K562 (cell line): ENCODE data around the gene LBHD1. TPM values are rescaled to one million over a fixed set of nuclear protein-coding genes. Genes with fewer than 3 reads are reported as not detected.
A peak's percentile ranks its signal among the peaks of the same experiment; 100 is the strongest.

Source experiments
- ASH1L ChIP-seq: fragments of 450-650 bp; IDR thresholded peaks from 2 replicates; pipeline ENCODE4 v1.6.1; 2018; ENCODE audit warnings: borderline replicate concordance, mild to moderate bottlenecking, low read depth; ENCODE audit not compliant: partially characterized antibody
- BRD4 ChIP-seq: fragments of 200-600 bp; sonication (generic); IDR thresholded peaks from 2 replicates; pipeline ENCODE4 v1.6.1; 2017; ENCODE audit warnings: inconsistent platforms
- CREB1 ChIP-seq, 2 experiments: sonication (generic) in 1 of 2; formaldehyde crosslinking in 1 of 2; IDR thresholded peaks; 2 replicates each; pipeline versions ENCODE4 v1.6.1 to v1.8.0; 2012 to 2022; ENCODE audit warnings: inconsistent platforms in 1 of 2, mild to moderate bottlenecking in 1 of 2, missing genetic modification reagents in 1 of 2, moderate library complexity in 1 of 2
- EP300 ChIP-seq: IDR thresholded peaks from 2 replicates; pipeline ENCODE4 v1.6.1; 2012; ENCODE audit warnings: low read length, improper control_type of control experiment
- ETV1 ChIP-seq: fragments of 450-650 bp; conservative IDR thresholded peaks from 2 replicates; pipeline ENCODE4 v1.6.1; 2016; ENCODE audit warnings: missing genetic modification characterization, control low read depth, low read depth, missing compliant biosample characterization
- FOXK2 ChIP-seq, 2 experiments: fragments of 450-650 bp; IDR thresholded peaks in 1 of 2; conservative IDR thresholded peaks in 1 of 2; 2 replicates each; pipeline ENCODE4 v1.6.1; 2016; ENCODE audit warnings: low read depth in 2 of 2, mild to moderate bottlenecking in 1 of 2
- LCOR ChIP-seq: sonication (generic); formaldehyde crosslinking; IDR thresholded peaks from 2 replicates; pipeline ENCODE4 v1.8.0; 2022; ENCODE audit warnings: mild to moderate bottlenecking, missing genetic modification reagents
- RHOXF2B ChIP-seq: fragments of 250-450 bp; sonication (Bioruptor Pico); conservative IDR thresholded peaks from 2 replicates; pipeline ENCODE4 v1.5.1; 2021
- SRSF9 ChIP-seq: fragments of 200-400 bp; formaldehyde crosslinking; IDR thresholded peaks from 2 replicates; pipeline ENCODE4 v1.6.1; 2017; ENCODE audit warnings: low read depth, low read length, borderline replicate concordance
- ZNF232 ChIP-seq: sonication (generic); formaldehyde crosslinking; IDR thresholded peaks from 2 replicates; pipeline ENCODE4 v1.8.0; 2022; ENCODE audit warnings: mild to moderate bottlenecking, missing genetic modification reagents
- ZNF347 ChIP-seq: fragments of 450-650 bp; formaldehyde crosslinking; IDR thresholded peaks from 2 replicates; pipeline ENCODE4 v1.4.0; 2020; ENCODE audit warnings: low read depth, mild to moderate bottlenecking, moderate library complexity
- polyA plus RNA-seq, 8 experiments: library from polyadenylated mRNA; depleted of rRNA in 4 of 8; stranded (reverse) in 5 of 8; unstranded in 3 of 8; fragments of >200 nt; fragmentation: Nextera tagmentation in 2 of 8; fragmentation: Illumina TruSeq in 1 of 8; extraction: Ambion mirVana in 2 of 8; extraction: Trizol in 1 of 8; gene quantifications; 2 replicates each; pipeline versions ENCODE4 v1.2.1 to v1.2.3, GENCODE V29; 2011 to 2014; ENCODE audit warnings: inconsistent platforms in 1 of 8, missing spikeins in 1 of 8
- total RNA-seq, 7 experiments: library from RNA; depleted of rRNA in 6 of 7; stranded (reverse); fragments of >200 nt in 6 of 7; fragmentation: Illumina TruSeq in 2 of 7; extraction: Trizol in 2 of 7; gene quantifications; 2 replicates each; pipeline versions ENCODE4 v1.2.1 to v1.2.3, GENCODE V29; 2011 to 2021; ENCODE audit warnings: low replicate concordance in 1 of 7
- TF ChIP-seq, protein P1 (sequence below): fragments of 450-650 bp; IDR thresholded peaks from 2 replicates; pipeline ENCODE4 v1.7.1; 2018; ENCODE audit warnings: mild to moderate bottlenecking, low read depth; ENCODE audit not compliant: partially characterized antibody
- TF ChIP-seq, protein P2 (sequence below), 2 experiments: fragments of 450-650 bp; IDR thresholded peaks; 2 replicates each; pipeline ENCODE4 v1.6.1; 2016; ENCODE audit warnings: mild to moderate bottlenecking in 2 of 2, borderline replicate concordance in 1 of 2, low read depth in 1 of 2, moderate library complexity in 1 of 2
- TF ChIP-seq, protein P3 (sequence below): fragments of 250-450 bp; sonication (Bioruptor Pico); IDR thresholded peaks from 2 replicates; pipeline ENCODE4 v1.5.0; 2021

The LBHD1 gene
- total and polyA plus RNA-seq, 9 of the 15 experiments (the other 6 are each of a cell fraction or from before 2014, with no cell fraction given), result 2.6 to 28.0 (median 12.5) TPM

DNA sequence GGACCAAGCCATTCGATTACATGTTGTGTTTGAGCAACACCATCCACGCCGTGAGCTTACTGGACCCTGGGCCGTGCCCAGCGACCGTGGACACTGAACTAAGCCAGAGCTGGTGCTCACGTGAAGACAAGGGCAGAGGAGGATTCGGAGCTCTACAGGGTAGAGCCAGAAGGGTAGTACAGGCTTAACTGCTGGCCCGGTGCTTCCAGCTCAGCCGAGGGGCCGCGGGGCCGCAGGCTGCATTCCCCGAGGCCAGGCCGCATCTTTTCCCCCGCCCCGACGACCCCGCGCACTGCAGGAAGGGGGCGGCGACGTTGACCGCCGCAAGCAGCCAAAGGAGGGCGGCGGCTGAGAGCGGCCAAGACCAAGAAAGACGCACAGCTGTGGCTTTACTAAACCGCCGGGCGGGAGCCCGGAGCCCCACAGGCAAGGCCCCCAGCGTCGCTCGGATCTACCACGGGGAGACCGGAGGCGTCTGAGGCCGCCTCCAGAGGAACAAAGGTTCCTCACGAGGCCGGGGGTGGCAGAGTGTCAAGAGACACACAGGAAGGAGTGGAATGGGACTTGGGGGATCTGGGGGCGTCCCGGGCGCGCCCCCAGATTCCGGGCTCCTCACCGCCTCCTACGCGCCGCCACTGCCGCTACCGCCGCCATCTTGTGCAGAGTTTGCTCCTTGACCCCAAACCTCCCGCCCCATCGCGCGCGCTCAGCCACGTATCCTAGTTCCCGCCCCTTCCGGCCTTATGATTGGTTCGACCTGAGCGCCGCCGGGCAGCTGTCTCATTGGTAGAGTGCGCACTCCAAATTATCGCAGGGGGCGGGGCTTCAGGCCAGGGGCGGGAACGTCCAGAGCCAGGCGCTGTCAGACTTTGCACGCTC is 25.9 kb downstream of the LBHD1 start, which contains the start of gene GANAB (continued):
- TF ChIP-seq, protein P1, sequence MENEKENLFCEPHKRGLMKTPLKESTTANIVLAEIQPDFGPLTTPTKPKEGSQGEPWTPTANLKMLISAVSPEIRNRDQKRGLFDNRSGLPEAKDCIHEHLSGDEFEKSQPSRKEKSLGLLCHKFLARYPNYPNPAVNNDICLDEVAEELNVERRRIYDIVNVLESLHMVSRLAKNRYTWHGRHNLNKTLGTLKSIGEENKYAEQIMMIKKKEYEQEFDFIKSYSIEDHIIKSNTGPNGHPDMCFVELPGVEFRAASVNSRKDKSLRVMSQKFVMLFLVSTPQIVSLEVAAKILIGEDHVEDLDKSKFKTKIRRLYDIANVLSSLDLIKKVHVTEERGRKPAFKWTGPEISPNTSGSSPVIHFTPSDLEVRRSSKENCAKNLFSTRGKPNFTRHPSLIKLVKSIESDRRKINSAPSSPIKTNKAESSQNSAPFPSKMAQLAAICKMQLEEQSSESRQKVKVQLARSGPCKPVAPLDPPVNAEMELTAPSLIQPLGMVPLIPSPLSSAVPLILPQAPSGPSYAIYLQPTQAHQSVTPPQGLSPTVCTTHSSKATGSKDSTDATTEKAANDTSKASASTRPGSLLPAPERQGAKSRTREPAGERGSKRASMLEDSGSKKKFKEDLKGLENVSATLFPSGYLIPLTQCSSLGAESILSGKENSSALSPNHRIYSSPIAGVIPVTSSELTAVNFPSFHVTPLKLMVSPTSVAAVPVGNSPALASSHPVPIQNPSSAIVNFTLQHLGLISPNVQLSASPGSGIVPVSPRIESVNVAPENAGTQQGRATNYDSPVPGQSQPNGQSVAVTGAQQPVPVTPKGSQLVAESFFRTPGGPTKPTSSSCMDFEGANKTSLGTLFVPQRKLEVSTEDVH, result peak; percentile 81
- TF ChIP-seq LCOR (CRISPR knock-in tag) (peak; percentile 100), SRSF9 (no peak), ETV1 (tag) (no peak), EP300 (peak; percentile 12; the same call in 1 of the 2 replicates), ASH1L (no peak), BRD4 (peak; percentile 90), RHOXF2B (CRISPR knock-in tag) (peak; percentile 83), ZNF232 (CRISPR knock-in tag) (no peak; the same call in 1 of the 2 replicates), ZNF347 (no peak), FOXK2 (conservative IDR thresholded peaks at IDR 0.05 in 1 of 2, IDR thresholded peaks at IDR 0.05 in 1 of 2; ENCODE audit: low read depth in 2 of 2) (no peak), CREB1 (IDR thresholded peaks at IDR 0.05) (peak; percentile 86), CREB1 (CRISPR knock-in tag; IDR thresholded peaks at IDR 0.05) (peak; percentile 86)
- TF ChIP-seq, protein P2, sequence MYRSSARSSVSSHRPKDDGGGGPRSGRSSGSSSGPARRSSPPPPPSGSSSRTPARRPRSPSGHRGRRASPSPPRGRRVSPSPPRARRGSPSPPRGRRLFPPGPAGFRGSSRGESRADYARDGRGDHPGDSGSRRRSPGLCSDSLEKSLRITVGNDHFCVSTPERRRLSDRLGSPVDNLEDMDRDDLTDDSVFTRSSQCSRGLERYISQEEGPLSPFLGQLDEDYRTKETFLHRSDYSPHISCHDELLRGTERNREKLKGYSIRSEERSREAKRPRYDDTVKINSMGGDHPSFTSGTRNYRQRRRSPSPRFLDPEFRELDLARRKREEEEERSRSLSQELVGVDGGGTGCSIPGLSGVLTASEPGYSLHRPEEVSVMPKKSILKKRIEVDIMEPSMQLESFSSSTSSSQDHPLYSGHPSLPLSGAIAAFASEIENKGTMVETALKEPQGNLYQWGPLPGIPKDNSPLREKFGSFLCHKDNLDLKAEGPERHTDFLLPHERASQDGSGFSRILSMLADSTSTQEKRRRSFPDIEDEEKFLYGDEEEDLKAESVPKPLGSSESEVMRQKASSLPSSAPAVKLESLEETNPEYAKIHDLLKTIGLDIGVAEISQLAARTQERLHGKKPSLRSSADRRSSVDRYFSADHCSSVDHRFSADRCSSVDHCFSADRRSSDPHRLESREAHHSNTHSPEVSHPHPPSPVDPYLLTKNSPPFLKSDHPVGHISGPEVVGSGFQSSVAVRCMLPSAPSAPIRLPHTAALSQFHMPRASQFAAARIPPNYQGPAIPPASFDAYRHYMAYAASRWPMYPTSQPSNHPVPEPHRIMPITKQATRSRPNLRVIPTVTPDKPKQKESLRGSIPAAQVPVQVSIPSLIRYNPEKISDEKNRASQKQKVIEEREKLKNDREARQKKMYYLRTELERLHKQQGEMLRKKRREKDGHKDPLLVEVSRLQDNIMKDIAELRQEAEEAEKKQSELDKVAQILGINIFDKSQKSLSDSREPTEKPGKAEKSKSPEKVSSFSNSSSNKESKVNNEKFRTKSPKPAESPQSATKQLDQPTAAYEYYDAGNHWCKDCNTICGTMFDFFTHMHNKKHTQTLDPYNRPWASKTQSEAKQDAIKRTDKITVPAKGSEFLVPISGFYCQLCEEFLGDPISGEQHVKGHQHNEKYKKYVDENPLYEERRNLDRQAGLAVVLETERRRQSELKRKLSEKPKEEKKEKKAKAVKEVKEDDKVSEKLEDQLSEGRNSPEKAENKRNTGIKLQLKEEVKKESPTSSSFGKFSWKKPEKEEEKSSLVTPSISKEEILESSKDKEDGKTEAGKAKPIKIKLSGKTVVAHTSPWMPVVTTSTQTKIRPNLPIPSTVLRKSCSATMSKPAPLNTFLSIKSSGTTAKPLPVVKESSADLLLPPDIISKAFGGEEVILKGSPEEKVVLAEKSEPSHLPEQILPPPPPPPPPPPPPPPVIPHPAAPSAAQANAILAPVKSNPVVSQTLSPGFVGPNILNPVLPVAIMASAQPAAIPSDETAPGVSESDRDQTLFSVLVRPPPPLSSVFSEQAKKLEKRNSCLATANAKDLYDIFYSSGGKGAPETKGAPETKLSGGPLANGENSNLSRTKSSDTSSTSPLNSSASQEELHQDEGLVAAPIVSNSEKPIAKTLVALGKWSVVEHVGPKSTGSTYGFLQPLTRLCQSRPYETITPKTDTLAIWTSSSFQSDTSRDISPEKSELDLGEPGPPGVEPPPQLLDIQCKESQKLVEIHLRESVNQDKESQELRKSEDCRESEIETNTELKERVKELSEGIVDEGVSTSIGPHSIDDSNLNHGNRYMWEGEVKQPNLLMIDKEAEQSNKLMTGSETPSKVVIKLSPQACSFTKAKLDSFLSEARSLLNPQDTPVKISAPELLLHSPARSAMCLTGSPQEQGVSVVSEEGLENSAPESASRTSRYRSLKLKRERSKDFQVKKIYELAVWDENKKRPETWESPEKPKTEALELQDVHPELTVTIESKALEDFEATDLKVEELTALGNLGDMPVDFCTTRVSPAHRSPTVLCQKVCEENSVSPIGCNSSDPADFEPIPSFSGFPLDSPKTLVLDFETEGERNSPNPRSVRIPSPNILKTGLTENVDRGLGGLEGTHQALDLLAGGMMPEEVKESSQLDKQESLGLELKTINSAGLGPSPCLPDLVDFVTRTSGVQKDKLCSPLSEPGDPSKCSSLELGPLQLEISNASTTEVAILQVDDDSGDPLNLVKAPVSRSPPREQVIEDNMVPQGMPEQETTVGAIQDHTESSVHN (IDR thresholded peaks at IDR 0.05; ENCODE audit: borderline replicate concordance in 1 of 2, low read depth in 1 of 2), result no peak
- TF ChIP-seq, protein P3, sequence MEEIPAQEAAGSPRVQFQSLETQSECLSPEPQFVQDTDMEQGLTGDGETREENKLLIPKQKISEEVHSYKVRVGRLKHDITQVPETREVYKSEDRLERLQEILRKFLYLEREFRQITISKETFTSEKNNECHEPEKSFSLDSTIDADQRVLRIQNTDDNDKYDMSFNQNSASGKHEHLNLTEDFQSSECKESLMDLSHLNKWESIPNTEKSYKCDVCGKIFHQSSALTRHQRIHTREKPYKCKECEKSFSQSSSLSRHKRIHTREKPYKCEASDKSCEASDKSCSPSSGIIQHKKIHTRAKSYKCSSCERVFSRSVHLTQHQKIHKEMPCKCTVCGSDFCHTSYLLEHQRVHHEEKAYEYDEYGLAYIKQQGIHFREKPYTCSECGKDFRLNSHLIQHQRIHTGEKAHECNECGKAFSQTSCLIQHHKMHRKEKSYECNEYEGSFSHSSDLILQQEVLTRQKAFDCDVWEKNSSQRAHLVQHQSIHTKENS (CRISPR knock-in tag), result no peak
